Thoracic aorta (tissue), 2 donors: ENCODE data around the gene GSX1. TPM values are rescaled to one million over a fixed set of nuclear protein-coding genes. Genes with fewer than 3 reads are reported as not detected.

Experiments
- ATAC-seq: fragments of 150-250 bp; one replicate; pipeline ENCODE4 v1.8.0; 2017; ENCODE audit warnings: low read depth; ENCODE audit not compliant: insufficient number of reproducible peaks, low FRiP score
- DNase-seq: peaks from one replicate; pipeline ENCODE4 v3.0.0-alpha.2; 2020; ENCODE audit warnings: low spot score
- H3K27ac ChIP-seq, 2 donors: fragments of 200-600 bp; sonication (generic); 1 replicate in 1 of 2; 2 replicates in 1 of 2; pipeline ENCODE4 v1.5.1; 2016; ENCODE audit warnings: mild to moderate bottlenecking in 2 of 2, moderate library complexity in 2 of 2
- H3K27me3 ChIP-seq: fragments of 200-600 bp; sonication (generic); replicated peaks from 2 replicates; pipeline ENCODE4 v1.6.0; 2016; ENCODE audit warnings: mild to moderate bottlenecking; ENCODE audit not compliant: insufficient read depth
- H3K36me3 ChIP-seq: fragments of 200-600 bp; sonication (generic); one replicate; pipeline ENCODE4 v1.5.1; 2016
- H3K4me1 ChIP-seq, 2 donors: fragments of 200-600 bp; sonication (generic); 1 replicate in 1 of 2; 2 replicates in 1 of 2; pipeline versions ENCODE4 v1.5.1 to v1.6.0; 2016; ENCODE audit warnings: low read depth in 2 of 2, mild to moderate bottlenecking in 1 of 2; ENCODE audit not compliant: control insufficient read depth in 1 of 2
- H3K4me3 ChIP-seq: fragments of 200-600 bp; sonication (generic); 2 replicates; pipeline ENCODE4 v1.5.1; 2016; ENCODE audit warnings: mild to moderate bottlenecking
- H3K9me3 ChIP-seq: fragments of 200-600 bp; sonication (generic); 2 replicates; pipeline ENCODE4 v1.5.1; 2016
- total RNA-seq, 2 donors: library from RNA; depleted of rRNA; stranded (reverse); fragments of >200 nt; gene quantifications; one replicate each; pipeline versions ENCODE4 v1.1.0 to v1.2.3, GENCODE V29; 2016
- TF ChIP-seq, protein P1 (sequence below): fragments of 200-600 bp; sonication (generic); IDR thresholded peaks from one replicate; pipeline ENCODE4 v1.5.1; 2019; ENCODE audit warnings: antibody characterized with exemption

Gene GSX1
- total RNA-seq, 2 donors from 2014 or later = not detected

DNA sequence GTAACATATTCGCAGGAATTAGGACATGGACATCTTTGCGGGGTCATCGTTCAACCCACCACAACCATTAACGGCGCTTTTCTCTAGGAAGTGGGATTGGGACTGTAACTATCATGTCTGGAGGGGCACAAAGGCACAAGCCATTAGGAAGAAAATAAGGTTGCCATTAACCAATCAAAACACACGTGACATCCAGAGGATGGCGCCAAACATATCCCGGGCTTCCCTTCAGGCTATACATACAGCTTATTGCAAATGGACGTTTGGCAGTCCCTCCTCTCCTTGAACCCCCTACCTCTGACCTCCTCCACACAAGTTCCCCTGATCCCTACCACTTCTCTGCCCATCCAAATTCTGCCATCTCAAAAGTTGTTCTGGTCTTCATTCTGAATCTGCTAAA is 26.6 kb upstream of the GSX1 start:
- TF ChIP-seq, protein P1, sequence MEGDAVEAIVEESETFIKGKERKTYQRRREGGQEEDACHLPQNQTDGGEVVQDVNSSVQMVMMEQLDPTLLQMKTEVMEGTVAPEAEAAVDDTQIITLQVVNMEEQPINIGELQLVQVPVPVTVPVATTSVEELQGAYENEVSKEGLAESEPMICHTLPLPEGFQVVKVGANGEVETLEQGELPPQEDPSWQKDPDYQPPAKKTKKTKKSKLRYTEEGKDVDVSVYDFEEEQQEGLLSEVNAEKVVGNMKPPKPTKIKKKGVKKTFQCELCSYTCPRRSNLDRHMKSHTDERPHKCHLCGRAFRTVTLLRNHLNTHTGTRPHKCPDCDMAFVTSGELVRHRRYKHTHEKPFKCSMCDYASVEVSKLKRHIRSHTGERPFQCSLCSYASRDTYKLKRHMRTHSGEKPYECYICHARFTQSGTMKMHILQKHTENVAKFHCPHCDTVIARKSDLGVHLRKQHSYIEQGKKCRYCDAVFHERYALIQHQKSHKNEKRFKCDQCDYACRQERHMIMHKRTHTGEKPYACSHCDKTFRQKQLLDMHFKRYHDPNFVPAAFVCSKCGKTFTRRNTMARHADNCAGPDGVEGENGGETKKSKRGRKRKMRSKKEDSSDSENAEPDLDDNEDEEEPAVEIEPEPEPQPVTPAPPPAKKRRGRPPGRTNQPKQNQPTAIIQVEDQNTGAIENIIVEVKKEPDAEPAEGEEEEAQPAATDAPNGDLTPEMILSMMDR = no peak
- no peak for DNase-seq
- no peak for ATAC-seq
- Histone ChIP-seq H3K27me3 (no peaks in the 10 kb centered on the region), H3K4me3 (no peak overlapping the region), H3K36me3 (no peaks in the 10 kb centered on the region), H3K9me3 (no peaks in the 10 kb centered on the region), H3K27ac (no peak overlapping the region), H3K4me1 (no peaks in the 10 kb centered on the region)

DNA sequence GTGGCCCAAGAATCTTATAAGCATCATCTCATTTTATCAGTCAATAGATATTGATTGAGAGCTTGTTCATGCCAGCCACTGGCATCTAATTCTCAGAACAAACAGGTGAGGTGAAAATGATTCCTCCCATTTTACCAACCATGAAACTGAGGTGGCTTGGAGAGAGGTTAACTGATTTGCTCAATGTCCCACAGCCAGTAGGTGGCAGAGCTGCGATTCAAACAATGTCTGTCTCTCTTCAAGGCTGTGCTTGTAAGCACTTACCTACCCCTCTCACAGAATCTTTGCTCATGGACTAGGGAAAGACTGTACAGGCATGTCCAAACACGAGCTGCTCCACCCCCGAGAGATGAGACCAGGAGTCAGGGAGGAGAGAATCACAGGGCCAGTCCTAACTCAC is 21.5 kb upstream of the GSX1 start:
- Histone ChIP-seq H3K27ac (no peak overlapping the region), H3K27me3 (no peaks in the 10 kb centered on the region)

DNA sequence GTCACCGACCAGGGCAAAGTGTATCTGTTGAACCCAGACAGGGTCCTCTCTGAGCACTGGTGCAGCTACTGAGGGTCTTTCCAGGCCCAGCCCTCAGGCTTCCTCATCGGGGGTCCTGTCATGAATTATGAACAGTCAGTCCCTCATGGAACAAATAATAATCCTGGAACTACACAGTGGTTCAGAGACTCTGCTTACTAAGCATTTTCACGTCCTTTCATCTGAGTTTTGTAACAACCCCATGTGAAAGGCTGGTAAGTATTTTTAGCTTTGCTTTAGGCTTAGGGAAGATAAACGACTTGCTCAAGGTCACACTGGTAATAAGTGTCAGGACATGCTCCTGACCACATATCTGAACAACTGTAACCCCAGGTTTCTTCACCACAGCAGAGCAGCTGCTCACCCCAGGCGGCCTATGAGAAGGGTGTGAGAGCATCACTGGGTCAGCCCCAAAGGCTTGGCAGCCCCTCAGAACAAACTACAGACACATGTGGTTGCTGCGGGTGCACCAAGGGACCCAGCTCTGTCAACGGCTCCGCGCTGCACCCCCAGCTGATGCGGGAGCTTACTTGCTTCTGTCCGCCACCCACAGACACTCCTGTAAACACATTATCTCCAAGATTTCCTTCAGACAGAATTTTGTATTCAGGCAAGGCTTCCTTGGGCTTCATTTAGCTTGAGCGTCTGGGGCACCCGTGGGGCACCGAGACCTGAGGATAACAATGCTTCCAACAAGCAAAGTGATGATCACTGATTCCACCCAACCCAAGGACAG is 19.4 kb upstream of the GSX1 start:
- H3K4me3 ChIP-seq = no peak overlapping the region
- no peak for ATAC-seq
- H3K27me3 ChIP-seq = no peaks in the 10 kb centered on the region
- no peaks in the 10 kb centered on the region for H3K36me3 ChIP-seq
- TF ChIP-seq, protein P1 = no peak
- no peak for DNase-seq
- no peaks in the 10 kb centered on the region for H3K9me3 ChIP-seq
- H3K4me1 ChIP-seq = no peaks in the 10 kb centered on the region
- H3K27ac ChIP-seq = no peak overlapping the region

More for the DNA sequence above, 21.5 kb upstream of the GSX1 start:
- no peak overlapping the region for H3K4me3 ChIP-seq
- DNase-seq = no peak
- H3K4me1 ChIP-seq = no peaks in the 10 kb centered on the region
- H3K9me3 ChIP-seq = no peaks in the 10 kb centered on the region
- H3K36me3 ChIP-seq = no peaks in the 10 kb centered on the region
- TF ChIP-seq, protein P1 = no peak
- no peak for ATAC-seq

DNA sequence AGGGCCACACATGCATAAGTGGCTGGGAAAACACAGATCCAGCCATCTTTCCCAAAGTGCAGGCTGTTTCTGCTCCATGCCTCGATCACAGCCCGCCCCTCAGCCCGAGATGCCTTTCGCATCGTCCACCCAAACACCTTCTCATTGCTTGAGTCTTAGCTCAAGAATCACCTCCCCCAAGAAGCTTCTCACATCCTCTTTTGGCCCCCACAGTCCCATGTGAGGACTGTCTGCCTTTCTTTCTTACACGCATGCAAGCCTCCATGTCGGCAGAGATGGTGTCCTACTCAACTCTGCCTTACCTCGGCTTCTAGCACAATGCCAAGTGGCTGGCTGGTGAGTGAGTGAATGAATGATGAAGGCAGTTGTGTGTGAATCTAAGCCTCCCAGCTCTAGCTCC is 18.1 kb upstream of the GSX1 start:
- Histone ChIP-seq H3K4me3 (no peak overlapping the region), H3K4me1 (no peaks in the 10 kb centered on the region), H3K27me3 (no peaks in the 10 kb centered on the region), H3K36me3 (no peaks in the 10 kb centered on the region), H3K9me3 (no peaks in the 10 kb centered on the region), H3K27ac (no peak overlapping the region)
- DNase-seq (no peak), ATAC-seq (no peak)
- TF ChIP-seq, protein P1 = no peak

DNA sequence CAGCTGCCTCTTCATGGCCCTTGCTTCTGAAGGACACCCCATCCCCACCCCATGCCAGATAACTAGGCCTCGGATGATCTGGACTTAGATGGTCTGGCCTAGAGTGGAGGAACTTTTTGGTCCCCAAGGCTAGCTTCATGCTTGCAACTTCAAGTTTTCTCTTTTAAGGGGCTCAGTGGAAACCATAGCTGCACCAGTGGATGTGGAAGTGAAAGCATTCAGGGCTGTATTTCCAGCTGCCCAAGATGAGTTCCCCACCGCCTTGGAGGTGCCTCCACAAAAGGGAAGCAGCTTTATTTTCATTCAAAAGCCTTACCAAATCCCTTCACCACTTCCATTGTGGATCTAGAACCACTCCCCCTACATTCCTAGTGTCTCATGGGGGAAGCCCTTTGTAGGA is 17.6 kb upstream of the GSX1 start:
- H3K4me1 ChIP-seq = no peaks in the 10 kb centered on the region
- no peak overlapping the region for H3K27ac ChIP-seq
- TF ChIP-seq, protein P1 = no peak
- ATAC-seq = no peak
- no peak for DNase-seq
- no peaks in the 10 kb centered on the region for H3K27me3 ChIP-seq
- no peaks in the 10 kb centered on the region for H3K36me3 ChIP-seq
- H3K4me3 ChIP-seq = no peak overlapping the region
- H3K9me3 ChIP-seq = no peaks in the 10 kb centered on the region
